ENCODE results near the gene STK39.

DNA sequence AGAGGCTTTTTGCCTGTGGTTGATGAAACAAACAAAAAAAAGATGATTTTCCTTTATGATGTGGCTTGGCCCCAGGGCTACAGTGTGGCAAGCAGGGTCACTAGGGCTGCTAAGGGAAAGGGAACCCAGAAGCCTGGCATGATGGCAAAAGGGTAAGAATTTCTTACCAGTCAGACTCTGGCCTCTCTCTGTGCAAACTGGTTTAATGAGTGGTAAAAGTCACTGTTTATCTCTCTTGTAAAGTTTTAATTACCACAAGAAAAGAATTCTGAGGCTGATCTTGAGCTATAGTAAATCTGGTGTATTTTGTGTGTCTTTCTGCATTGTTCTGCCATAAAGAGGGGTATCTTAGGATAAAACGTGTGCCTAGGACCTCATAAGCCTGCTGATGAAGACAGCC is 275.4 kb downstream of the STK39 start:
- no peak for TF ChIP-seq ZNF274 (IDR thresholded peaks at IDR 0.05; ENCODE audit: low read depth, low read length)
- TF ChIP-seq YY1 (IDR thresholded peaks at IDR 0.05; ENCODE audit: insufficient read depth, insufficient read length), result no peak
